HG03095 (cell line): Measurements from ENCODE around the gene CCT7.

Experiments
- ATAC-seq: cut with Tn5 transposase; IDR thresholded peaks from one replicate; pipeline ENCODE4 v1.9.1; 2021; ENCODE audit warnings: moderate library complexity; ENCODE audit not compliant: unreplicated experiment

The CCT7 gene

DNA sequence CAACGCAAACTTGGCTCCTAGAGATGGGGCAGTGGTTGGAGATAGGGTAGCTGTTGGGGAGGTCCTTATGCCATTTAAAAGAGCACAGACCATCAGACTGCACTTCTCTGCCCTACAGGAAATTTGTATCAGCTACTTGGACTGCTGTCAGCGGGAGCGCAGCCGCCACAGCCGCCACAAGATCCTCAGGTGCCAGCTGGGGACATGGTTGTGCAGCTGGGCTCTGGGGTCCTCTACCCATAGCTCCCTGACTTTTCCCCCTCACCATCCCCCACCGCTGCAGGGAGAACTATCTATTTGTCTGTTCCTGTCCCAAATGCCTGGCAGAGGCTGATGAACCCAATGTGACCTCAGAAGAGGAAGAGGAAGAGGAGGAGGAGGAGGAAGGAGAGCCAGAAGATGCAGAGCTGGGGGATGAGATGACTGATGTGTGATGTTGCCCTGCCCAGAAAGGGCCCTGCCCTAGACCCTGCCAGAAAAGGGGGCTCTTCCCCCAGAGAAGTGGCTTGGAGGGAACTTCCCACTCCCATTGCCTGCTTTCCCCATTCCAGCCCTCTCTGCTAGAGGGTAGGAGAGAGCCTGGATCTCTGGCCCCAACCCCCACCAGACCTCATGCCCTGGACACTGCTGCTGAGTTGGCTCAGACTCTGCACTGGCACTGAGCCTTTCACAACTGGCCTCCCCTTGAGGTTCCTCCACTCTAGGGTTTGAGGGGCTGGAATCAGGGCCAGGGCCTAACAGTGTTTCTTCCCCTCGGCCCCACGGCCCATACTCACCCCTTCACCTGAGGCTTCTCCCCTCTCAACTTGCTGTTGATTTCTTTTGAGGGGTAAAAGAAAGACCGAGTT is 8.4 kb upstream of the CCT7 start:
- no peak for ATAC-seq

DNA sequence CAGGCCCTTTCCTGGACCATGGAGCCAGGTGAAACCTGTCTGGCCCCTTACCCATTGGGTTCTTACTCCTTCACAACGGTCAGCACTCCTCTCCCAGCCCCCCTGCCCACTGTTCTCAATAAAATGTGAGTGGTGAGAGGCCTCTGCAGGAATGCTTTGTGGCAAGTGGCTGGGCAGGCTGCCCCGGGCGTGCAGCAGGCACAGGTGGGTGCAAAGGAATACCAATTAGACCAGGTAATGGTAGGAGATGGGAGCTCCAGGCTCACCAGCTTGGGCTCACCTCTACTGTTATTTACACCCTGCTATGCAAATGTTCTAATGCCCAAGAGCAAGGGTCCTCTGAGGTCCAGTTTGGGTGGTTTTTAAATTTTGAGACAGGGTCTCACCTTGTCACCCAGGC is 7.0 kb upstream of the CCT7 start:
- ATAC-seq, result no peak

DNA sequence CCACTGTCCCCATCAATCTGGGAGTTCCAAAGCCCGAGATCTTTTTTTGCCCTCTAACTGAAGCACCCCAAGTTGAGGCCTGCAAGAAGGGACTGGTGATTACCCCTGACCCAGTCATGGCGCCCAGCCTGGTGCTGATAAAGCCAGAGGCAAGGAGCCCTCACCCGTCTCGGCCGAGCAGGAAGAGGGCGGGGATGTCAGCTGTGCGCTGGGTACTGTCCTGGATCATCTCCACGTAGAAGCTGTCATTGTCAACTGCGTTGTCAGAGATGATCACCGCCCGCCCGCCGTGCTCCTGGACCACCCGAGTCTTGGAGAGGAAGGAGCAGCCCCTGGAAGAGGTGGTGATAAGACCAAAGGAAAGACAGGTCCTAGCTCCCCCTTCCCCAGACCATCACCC is 5.5 kb upstream of the CCT7 start:
- ATAC-seq, result no peak

DNA sequence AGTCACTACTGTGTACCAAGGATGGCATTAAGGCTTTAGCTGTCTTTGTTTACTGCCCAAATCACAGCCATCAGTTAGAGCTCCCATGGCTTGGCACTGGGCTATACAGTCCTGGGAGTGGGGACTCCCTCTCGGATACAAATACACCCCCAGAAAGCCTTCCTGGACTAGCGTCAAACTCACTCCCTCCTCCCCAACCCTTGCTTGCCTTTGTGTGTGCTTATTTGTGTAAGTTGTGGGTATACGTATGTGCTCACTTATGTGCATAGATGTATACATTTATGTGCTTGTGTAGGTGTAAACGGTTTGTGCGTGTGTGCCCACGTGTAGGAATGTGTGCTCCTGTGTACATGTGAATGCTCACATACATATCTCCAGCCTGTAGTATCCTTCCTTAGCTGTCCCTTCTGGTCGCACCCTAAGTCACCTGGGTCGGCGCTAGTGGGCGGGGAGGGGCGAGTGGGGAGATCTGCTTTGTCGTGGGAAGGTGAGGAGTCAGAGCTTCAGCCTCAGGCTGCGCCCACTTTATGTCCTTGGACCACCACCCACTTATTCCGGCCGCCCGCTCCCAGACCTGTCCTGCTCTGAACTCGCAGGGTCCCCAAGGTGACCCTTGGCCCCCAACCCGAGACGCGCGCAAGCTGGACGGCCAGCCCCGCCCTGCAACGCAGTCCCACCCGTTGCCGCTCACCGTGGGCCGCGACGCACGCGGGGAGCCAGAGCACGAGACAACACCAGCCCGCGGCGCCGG is 1.5 kb upstream of the CCT7 start:
- ATAC-seq, result peak; percentile 9

DNA sequence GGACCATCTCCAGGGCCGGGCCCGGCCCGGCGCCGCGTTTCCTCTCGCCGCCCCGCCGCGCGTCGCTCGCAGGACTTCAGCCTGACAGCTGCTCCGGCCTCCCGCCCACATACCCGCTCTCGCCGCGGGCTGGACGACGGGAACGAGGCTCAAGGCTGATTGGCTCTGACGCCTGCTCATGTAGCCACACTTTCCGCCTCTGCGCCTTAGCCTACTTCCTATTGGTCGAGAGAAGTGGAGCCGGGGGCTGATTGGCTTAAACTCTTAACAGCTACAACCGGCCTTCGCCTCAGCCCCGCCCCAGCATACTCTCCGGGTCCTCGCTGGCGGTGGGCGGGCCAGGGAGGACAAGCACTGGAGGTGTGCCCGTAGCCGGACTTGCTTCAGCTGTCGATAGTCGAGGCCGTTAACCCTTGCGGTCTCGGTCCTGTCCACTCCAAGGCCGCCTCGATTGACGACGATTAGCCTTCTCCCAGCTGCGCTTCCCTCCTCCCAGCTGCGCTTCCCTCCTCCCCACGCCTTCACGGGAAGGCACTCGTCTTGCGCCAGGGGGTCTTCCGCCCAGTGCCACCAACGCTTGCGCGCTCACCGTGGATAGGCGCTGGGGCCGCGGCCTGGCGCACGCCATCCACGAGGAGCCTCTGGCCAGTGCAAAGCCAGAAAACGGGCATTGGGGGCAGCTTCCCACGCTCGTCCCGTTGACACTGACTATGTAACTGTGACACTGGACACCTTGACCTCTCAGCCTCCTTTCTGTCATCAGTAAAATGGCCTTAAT is 765 bp upstream of the CCT7 start, which contains the start of gene PRADC1:
PRADC1 (minus strand) TSS at position 86 of the 778 bp plus-strand sequence; CDS start at position 7, 79 bp downstream.
- peak; percentile 86 for ATAC-seq

DNA sequence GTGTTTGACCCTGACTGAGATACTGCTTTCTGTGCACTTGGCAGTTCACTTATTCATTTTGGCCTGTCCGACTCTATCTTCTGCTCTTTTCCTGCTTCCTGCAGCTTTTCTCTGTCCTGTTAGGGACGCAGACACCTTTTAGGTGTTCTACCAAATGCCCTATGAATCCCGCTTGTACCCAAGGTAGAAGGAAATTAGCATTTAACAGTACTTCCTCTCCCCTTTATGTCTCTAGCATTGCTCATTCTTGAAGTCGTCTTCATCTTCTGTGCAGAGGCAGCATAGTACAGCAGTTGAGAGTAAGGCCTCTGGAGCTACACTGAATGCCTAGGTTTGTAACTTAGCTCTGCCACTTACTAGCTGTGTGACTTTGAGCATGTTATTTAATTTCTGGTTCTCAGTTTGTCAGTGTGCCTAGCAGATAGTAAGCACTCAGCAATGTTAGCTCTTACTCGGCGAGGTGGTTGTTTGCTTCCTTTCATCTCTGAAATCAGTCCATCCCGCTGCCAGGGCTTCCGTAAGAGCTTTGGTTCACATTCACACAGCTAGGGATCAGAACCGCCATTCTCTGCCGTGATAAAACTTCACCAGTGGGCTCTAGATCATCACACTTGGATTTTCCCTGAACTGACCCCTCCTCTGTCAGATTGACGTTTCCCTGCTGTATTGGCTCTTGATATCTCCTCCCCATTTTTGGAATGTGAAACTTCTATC is 1.4 kb downstream of the CCT7 start:
- ATAC-seq, result no peak

DNA sequence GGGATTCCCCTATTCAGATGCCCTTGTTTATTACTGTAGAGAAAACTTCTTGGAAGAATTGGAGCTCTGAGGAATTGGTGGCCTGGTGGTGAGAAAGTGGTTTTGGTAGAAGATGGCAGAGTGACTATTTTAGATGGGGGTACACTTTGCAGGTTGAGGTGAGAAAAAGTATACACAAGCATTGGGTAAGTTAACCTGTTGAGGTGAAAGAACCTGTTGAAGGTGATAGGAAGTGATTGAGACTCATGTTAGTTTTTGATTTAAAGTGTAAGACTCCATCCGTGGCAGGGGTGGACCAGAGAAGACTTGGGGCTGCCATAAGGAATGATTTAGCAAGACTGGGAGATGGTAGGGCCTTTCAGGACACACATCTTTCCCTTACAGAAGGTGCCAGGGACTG is 3.1 kb downstream of the CCT7 start:
- no peak for ATAC-seq

DNA sequence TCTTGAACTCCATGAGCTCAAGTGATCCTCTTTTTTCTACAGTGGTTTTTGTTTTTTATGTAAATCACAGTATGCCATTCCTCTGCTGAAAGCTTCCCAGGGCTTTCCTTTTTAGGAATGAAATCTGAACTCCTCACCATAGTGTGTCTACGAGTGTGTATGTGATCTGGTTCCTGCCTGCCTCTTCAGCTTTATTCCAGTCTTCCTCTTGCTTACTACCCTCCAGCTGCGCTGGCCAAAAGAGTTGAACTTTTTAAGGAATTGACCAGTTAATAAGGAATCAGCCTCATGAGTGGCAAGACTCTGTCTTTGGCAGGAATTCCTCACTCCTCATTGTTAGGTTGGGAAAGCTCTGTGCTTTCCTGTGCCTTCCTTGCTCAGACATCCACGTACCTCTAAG is 4.0 kb downstream of the CCT7 start:
- ATAC-seq, result no peak

DNA sequence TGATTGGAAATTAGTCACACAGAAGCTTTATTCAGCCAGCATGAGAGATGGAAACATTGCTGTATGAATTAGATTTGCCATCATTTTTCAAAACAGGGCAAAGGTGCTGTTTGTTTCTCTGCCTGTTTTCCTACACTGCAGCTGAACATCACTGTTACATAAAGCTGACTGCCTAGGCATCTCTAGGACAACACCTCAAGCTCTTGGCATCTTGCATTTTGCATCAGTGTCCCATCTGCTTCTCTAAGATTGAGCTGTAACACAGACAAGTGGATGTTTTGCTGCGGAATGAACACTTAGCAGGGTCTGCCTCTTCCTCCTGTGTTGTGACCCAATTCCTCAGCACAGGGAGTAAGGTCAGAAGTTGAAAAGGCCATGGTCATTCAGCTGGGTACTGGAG is 4.9 kb downstream of the CCT7 start:
- no peak for ATAC-seq

DNA sequence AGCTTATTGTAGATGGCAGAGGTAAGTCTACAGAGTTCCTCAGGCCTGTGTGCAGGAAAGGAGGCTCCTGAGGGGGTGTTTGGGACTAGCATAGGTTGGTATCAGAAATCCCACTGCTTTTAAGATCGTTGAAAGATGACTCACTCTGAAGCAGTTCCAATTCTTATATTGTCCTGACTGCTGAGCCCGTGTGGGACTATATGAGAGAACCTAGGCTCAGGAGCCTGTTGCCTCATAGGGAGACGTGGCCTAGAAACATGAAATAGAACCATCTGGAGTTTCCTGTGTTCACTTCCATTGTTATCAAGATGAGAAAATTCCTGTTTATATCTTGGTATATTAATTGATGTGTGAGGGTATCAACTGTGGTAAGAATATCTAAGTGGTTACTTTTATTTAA is 5.7 kb downstream of the CCT7 start:
- no peak for ATAC-seq

DNA sequence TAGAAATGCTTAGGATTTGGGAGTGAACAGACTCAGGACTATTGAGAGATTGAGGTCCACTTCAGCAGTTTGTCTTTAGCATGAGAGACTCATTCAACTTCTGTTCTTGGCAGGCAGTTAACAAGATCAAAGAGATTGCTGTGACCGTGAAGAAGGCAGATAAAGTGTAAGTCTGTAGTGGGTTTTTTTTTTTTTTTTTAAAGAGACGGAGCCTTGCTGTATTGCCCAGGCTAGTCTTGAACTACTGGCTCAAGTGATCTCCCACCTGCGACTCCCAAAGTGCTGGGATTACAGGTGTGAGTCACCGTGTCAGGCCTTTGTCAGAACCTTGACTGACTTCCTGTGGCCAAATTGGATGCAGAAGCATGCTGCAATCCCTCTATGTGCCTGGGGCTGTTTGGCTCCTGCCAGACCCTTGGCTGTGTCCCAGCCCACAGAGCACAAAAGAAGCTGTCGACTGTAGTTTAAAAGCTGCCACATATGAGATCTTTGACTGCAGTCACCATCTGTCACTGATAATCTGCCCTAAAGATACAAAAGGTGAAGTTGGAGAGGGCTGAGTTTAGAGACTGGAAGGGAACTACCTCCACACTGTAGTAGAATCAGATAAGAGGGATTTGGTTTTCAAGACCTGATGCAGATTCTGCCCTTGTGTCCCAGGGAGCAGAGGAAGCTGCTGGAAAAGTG is 9.9 kb downstream of the CCT7 start:
- no peak for ATAC-seq

DNA sequence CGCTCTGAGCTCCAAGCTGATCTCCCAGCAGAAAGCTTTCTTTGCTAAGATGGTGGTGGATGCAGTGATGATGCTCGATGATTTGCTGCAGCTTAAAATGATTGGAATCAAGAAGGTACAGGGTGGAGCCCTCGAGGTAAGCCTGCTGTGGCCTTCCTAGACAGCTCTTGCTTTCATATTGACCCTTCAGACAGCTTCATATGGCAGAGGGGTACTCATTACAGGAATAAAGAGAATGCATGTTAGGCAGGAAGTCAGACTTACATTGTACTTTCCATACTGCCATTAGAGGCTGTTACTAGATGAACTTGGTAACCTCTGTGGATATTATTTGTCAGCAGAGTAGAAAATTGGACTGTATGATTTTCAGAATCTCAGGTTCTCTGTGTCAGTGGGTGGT is 10.5 kb downstream of the CCT7 start:
- ATAC-seq, result no peak

DNA sequence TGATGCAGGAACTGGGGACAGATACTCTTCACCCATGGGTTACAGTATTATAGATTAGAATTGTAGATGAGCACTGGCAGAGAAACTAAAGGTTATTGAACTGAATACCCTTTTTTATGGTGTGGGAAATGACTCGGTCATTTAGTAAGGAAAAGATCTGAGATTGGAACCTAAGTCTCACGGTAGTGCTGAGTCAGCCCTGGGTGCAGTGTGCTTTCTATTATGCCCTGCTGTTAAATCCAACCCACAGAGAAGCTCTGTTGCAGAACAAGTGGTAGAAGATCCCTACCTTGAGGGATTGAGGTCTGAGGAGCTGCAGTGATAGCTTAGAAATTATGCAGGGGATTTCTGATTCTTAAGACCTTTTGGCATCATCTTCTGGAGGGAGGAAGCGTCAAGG is 12.7 kb downstream of the CCT7 start:
- no peak for ATAC-seq

DNA sequence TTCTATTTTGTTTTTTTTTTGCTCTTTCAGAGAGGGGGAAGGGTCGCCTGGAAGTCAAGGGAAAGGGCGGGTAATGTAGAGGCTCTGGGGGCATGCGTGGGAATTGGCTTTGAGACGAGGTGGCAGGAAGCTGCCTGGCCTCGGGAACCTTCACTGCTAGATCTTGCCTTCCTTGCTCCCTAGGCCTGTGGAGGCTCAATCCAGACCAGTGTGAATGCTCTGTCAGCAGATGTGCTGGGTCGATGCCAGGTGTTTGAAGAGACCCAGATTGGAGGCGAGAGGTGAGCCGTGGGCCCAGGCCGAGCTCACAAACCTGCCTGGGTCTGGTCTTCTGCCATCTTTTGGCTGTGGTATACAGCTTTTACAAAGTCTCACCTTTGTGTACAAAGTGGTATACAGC is 15.5 kb downstream of the CCT7 start:
- no peak for ATAC-seq

DNA sequence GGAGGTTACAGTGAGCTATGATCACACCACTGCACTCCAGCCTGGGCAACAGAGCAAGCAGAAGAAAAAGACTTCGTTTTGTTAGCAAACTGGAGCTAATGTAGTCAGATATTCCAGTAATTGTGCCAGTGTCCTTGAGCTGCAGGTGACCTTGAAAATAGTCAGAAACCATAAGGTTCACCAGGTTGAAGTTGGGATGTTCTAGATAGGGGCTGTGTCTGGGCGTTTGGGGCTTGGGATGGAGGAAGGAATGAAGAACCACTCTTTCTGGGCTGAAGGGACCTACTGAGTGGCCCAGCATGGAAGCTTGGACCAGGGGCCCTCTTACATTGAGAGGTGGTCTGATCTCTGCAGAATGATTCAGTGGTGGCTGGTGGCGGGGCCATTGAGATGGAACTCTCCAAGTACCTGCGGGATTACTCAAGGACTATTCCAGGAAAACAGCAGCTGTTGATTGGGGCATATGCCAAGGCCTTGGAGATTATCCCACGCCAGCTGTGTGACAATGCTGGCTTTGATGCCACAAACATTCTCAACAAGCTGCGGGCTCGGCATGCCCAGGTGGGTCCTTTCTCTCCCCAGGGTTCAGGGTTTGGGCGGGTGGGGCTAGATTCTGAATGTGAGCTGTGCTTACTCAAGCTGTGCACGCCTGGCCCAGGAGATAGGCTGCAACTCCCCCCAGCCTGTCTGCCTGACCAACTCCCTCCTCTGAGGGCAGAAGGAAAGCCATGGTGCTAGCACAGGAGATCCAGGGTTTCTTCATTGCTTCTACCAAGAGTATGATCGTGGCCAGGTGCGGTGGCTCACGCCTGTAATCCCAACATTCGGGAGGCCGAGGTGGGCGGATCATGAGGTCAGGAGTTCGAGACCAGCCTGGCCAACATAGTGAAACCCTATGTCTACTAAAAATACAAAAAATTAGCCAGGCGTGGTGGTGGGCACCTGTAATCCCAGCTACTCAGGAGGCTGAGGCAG is 17.1 kb downstream of the CCT7 start:
- ATAC-seq, result no peak

DNA sequence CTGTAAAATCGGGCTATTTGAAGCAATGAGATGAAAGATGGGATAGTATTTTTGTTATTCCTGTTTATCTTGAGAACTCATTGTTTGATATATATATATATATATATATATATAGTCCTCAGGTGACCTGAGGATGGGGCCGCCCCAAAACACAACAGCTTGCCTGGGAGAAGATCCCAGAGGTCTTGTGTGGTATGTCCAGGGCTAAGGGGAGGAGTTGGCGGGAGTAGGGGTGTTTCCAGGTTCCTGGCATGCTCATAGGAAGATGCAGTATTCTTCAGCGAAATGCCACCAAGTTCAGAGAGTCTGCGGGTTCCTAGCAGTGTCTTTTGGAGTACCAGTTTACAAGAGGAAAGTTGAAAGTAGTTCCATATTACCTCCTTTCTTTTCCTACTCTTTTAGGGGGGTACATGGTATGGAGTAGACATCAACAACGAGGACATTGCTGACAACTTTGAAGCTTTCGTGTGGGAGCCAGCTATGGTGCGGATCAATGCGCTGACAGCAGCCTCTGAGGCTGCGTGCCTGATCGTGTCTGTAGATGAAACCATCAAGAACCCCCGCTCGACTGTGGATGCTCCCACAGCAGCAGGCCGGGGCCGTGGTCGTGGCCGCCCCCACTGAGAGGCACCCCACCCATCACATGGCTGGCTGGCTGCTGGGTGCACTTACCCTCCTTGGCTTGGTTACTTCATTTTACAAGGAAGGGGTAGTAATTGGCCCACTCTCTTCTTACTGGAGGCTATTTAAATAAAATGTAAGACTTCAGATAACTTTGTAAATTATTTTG is 18.3 kb downstream of the CCT7 start:
- ATAC-seq, result no peak

DNA sequence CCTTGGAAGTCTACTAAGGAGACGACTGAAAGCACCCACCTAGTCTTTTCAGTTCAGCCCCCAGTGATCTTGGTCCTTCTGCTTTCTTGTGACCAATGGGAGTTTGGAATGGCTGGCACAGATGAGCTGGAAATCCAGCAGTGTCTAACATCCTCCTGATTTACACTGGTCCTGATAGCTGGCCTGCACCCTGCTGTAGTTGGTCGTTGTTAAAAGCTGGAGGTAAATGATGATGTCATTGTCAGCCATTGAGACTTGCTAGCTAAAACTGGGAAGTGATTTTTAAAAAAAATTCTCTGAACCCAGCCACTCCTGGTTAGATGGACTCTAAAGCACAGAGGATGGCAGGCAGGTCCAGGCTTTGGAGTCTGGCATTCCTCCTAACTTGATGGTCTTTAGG is 19.3 kb downstream of the CCT7 start:
- ATAC-seq, result no peak

DNA sequence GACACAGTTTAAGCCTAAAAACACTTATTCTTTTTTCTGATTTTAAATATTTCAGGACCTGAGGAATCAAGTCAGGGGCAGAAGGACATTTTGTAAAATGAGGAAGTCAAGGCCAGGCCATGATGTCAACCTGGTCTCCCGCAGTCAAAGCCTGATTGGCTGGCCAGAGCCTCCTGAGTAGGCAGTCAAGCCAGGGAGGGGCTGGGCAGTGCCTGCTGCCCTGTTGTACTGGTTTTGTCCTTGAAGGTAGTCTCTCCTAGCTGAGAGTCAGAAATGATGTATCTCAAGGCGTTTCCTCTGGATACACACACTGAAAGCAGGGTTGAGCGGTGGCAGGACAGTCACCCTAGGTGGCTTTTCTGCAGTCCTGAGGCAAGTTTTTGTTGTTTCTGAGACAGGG is 19.8 kb downstream of the CCT7 start:
- ATAC-seq, result no peak
